Adrenal gland (tissue), 12 donors: ENCODE measurements around the gene SSH2. TPM values are rescaled to one million over a fixed set of nuclear protein-coding genes. Genes with fewer than 3 reads are reported as not detected.
A peak's percentile ranks its signal among the peaks of the same experiment; 100 is the strongest.

Source experiments
- DNase-seq, 7 donors: peaks; one replicate each; pipeline ENCODE4 v3.0.0-alpha.2; 2019 to 2020
- H3K27ac ChIP-seq, 5 donors: fragments of 200-600 bp; sonication (generic) in 4 of 5; 1 replicate in 3 of 5; 2 replicates in 2 of 5; pipeline versions ENCODE4 v1.5.1 to v1.8.0; 2016 to 2020; ENCODE audit warnings: mild to moderate bottlenecking in 1 of 5
- H3K27me3 ChIP-seq: fragments of 200-600 bp; 2 replicates; pipeline ENCODE4 v1.8.0; 2021
- H3K36me3 ChIP-seq, 2 donors: fragments of 200-600 bp; replicated peaks in 1 of 2; 1 replicate in 1 of 2; 2 replicates in 1 of 2; pipeline versions ENCODE4 v1.5.1 to v1.8.0; 2018 to 2022
- H3K4me1 ChIP-seq, 2 donors: fragments of 200-600 bp; replicated peaks in 1 of 2; 1 replicate in 1 of 2; 2 replicates in 1 of 2; pipeline versions ENCODE4 v1.5.1 to v1.8.0; 2018 to 2021
- H3K4me3 ChIP-seq, 4 donors: fragments of 200-600 bp; sonication (generic) in 3 of 4; one replicate each; pipeline ENCODE4 v1.5.1; 2016 to 2018
- H3K9me3 ChIP-seq, 3 donors: fragments of 200-600 bp; sonication (generic) in 1 of 3; replicated peaks in 1 of 3; 1 replicate in 2 of 3; 2 replicates in 1 of 3; pipeline versions ENCODE4 v1.5.1 to v1.8.0; 2016 to 2021
- CTCF ChIP-seq, 6 experiments: fragments of 450-650 bp in 4 of 6; fragments of 200-600 bp in 2 of 6; sonication (generic) in 1 of 6; IDR thresholded peaks; 1 replicate in 5 of 6; 2 replicates in 1 of 6; pipeline versions ENCODE4 v1.5.1 to v1.8.0; 2016 to 2021; ENCODE audit warnings: antibody characterized with exemption in 6 of 6, mild to moderate bottlenecking in 2 of 6, moderate library complexity in 1 of 6
- POLR2A ChIP-seq, 2 donors: fragments of 450-650 bp; IDR thresholded peaks; one replicate each; pipeline ENCODE4 v1.6.1; 2017; ENCODE audit warnings: antibody characterized with exemption in 2 of 2, mild to moderate bottlenecking in 2 of 2, moderate library complexity in 1 of 2
- WGBS, 4 donors: extraction: QIAGEN DNeasy Blood & Tissue Kit in 2 of 4; methylation state at CpG; one replicate each; pipeline versions ENCODE4 v1.1.5 to v1.1.7; 2013 to 2017; 5-methylcytosine and 5-hydroxymethylcytosine counted together
- intact Hi-C, 2 donors: fragments of 100-400 bp; cut with DNase I; formaldehyde crosslinking; loops; one replicate each; pipeline versions ENCODE4 v1.14.1 to v1.15.0; 2022 to 2023
- polyA plus RNA-seq, 3 donors: library from polyadenylated mRNA; stranded (reverse); fragments of 200-250 nt in 2 of 3; fragments of 350-450 nt in 1 of 3; fragmentation: Illumina TruSeq in 1 of 3; extraction: RNeasy Lipid Tissue Mini Kit (QIAGEN cat#74804) in 1 of 3; gene quantifications; one replicate each; pipeline ENCODE4 v1.2.3, GENCODE V29; 2013 to 2014
- total RNA-seq, 9 donors: library from RNA; depleted of rRNA in 4 of 9; stranded (reverse); fragments of >200 nt in 4 of 9; fragments of 120-200 nt in 1 of 9; fragmentation: NEBNext Ultra II Directional in 1 of 9; extraction: Animal tissue kit (Norgen Biotek cat#: 25700) in 1 of 9; gene quantifications; one replicate each; pipeline versions ENCODE4 v1.1.0 to v1.2.4, GENCODE V29; 2013 to 2023
- donor health status: healthy with polysubstance abuse.
- donor health status: Bipolar disorder and iron deficiency.
- donor health status: DM: yes; HTN: yes; CAD: no.
- donor health status: DM: no; HTN: no; CAD: no.
- donor health status: DM: no; HTN: no; CAD: no.
- donor health status: DM: yes; HTN: yes; CAD: no.

The SSH2 gene
- total and polyA plus RNA-seq, 12 donors = 7.6 to 35.8 (median 20.8) TPM

GRCh38 chr17:29584452-29585079, 345.5 kb downstream of the SSH2 start:
- H3K9me3 ChIP-seq = no peaks in the 10 kb centered on the region
- no peaks in the 10 kb centered on the region for H3K27me3 ChIP-seq
- DNase-seq = peak in 3 of 7 donors; percentile 14 to 18 (median 17)
- peak overlapping the region in 2 of 5 donors; percentile 60 to 73 for H3K27ac ChIP-seq
- WGBS, 4 donors = 77 to 91% (median 87%) methylated on average over 9 to 12 of the region's 12 CpGs
- peaks cover 9 to 18% of the 10 kb centered on the region in 2 donors for H3K4me1 ChIP-seq
- TF ChIP-seq CTCF (IDR thresholded peaks at IDR 0.05) = no peak
- no peak for TF ChIP-seq POLR2A (IDR thresholded peaks at IDR 0.05)
- H3K4me3 ChIP-seq = no peak overlapping the region
- intact Hi-C loops = loop anchor here in 1 of 2 donors (5.0 kb wide), 1 partner anchor 33 kb away; no protein-coding TSS in a partner anchor
- H3K36me3 ChIP-seq = peaks cover 0 to 17% of the 10 kb centered on the region in 2 donors

- 79 to 92% (median 90%) methylated on average over 7 to 16 of the region's 16 CpGs for WGBS, 4 donors
- no peak overlapping the region for H3K27ac ChIP-seq
- peaks cover 0 to 20% of the 10 kb centered on the region in 2 donors for H3K36me3 ChIP-seq
These were observed 346.4 kb downstream of the SSH2 start for GRCh38 chr17:29583324-29584248.

GRCh38 chr17:29582772-29583171, 347.3 kb downstream of the SSH2 start:
- Histone ChIP-seq H3K4me3 (no peak overlapping the region), H3K27ac (no peak overlapping the region), H3K27me3 (no peaks in the 10 kb centered on the region), H3K9me3 (no peaks in the 10 kb centered on the region), H3K36me3 (peaks cover 0 to 26% of the 10 kb centered on the region in 2 donors), H3K4me1 (peaks cover 0 to 9% of the 10 kb centered on the region in 2 donors)
- peak in 2 of 7 donors; percentile 17 to 18 for DNase-seq
- intact Hi-C loops = loop anchor here in 1 of 2 donors (5.0 kb wide), 1 partner anchor 35 kb away; no protein-coding TSS in a partner anchor
- TF ChIP-seq POLR2A (IDR thresholded peaks at IDR 0.05) = no peak
- TF ChIP-seq CTCF (IDR thresholded peaks at IDR 0.05) = no peak
- 91 to 100% (median 97%) methylated on average over 6 to 13 of the region's 13 CpGs for WGBS, 4 donors

More at GRCh38 chr17:29583324-29584248, 346.4 kb downstream of the SSH2 start:
- TF ChIP-seq POLR2A (IDR thresholded peaks at IDR 0.05) = no peak
- no peak for TF ChIP-seq CTCF (IDR thresholded peaks at IDR 0.05)
- no peaks in the 10 kb centered on the region for H3K27me3 ChIP-seq
- DNase-seq = peak in 3 of 7 donors; percentile 14 to 28 (median 21)
- peaks cover 8 to 17% of the 10 kb centered on the region in 2 donors for H3K4me1 ChIP-seq
- H3K4me3 ChIP-seq = no peak overlapping the region
- no peaks in the 10 kb centered on the region for H3K9me3 ChIP-seq
- intact Hi-C loops = loop anchor here in 1 of 2 donors (5.0 kb wide), 1 partner anchor 34 kb away; no protein-coding TSS in a partner anchor

- WGBS, 4 donors = 85 to 89% (median 88%) methylated on average over 9 to 10 of the region's 10 CpGs
- no peak for TF ChIP-seq POLR2A (IDR thresholded peaks at IDR 0.05)
- no peak for TF ChIP-seq CTCF (IDR thresholded peaks at IDR 0.05)
- Histone ChIP-seq H3K36me3 (peaks cover 0 to 30% of the 10 kb centered on the region in 2 donors), H3K27ac (no peak overlapping the region), H3K9me3 (no peaks in the 10 kb centered on the region), H3K4me1 (peaks cover 0 to 4% of the 10 kb centered on the region in 2 donors), H3K27me3 (no peaks in the 10 kb centered on the region), H3K4me3 (no peak overlapping the region)
- intact Hi-C loops = loop anchor here in 1 of 2 donors (5.0 kb wide), 1 partner anchor 35 kb away; no protein-coding TSS in a partner anchor
- DNase-seq = no peak
These were observed 347.7 kb downstream of the SSH2 start for GRCh38 chr17:29582254-29582765.
